Measurements from ENCODE around the gene SMOC2.

GRCh38 chr6:168458101-168458500 lies 17.1 kb downstream of the SMOC2 start:
- TF ChIP-seq, protein P1, sequence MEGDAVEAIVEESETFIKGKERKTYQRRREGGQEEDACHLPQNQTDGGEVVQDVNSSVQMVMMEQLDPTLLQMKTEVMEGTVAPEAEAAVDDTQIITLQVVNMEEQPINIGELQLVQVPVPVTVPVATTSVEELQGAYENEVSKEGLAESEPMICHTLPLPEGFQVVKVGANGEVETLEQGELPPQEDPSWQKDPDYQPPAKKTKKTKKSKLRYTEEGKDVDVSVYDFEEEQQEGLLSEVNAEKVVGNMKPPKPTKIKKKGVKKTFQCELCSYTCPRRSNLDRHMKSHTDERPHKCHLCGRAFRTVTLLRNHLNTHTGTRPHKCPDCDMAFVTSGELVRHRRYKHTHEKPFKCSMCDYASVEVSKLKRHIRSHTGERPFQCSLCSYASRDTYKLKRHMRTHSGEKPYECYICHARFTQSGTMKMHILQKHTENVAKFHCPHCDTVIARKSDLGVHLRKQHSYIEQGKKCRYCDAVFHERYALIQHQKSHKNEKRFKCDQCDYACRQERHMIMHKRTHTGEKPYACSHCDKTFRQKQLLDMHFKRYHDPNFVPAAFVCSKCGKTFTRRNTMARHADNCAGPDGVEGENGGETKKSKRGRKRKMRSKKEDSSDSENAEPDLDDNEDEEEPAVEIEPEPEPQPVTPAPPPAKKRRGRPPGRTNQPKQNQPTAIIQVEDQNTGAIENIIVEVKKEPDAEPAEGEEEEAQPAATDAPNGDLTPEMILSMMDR (IDR thresholded peaks at IDR 0.05): no peak
- no peak for TF ChIP-seq POLR2A (IDR thresholded peaks at IDR 0.05)
